MCF 10A (cell line): ENCODE data around the gene SRRM5. TPM values are rescaled to one million over a fixed set of nuclear protein-coding genes. Genes with fewer than 3 reads are reported as not detected.

Experiments
- BruUV-seq: library from RNA; stranded (reverse); fragments of 400-500 nt; replicated peaks from 2 replicates; lab custom pipeline; 2021; lab: Mats Ljungman, UMichigan
- CTCF ChIA-PET: fragments of 300-600 bp; sonication (Branson Sonifier 250); formaldehyde crosslinking; extraction: SDS; loops from one replicate; lab custom pipeline; 2021; ENCODE audit warnings: antibody characterized with exemption, inconsistent platforms; lab: Yijun Ruan, JAX
- POLR2A ChIA-PET: fragments of 300-600, 350-650 bp; sonication (Branson Sonifier 250); formaldehyde crosslinking; extraction: SDS; loops from one replicate; lab custom pipeline; 2020; ENCODE audit warnings: antibody characterized with exemption, inconsistent platforms; lab: Yijun Ruan, JAX
- DNase-seq: peaks from one replicate; pipeline ENCODE4 v3.0.0-alpha.2; 2018; ENCODE audit not compliant: unreplicated experiment
- H3K27ac Mint-ChIP-seq: one replicate; pipeline ENCODE4 v1.8.0; 2022; ENCODE audit warnings: mild to moderate bottlenecking, low read depth, mixed read lengths; ENCODE audit not compliant: unreplicated experiment
- H3K27me3 Mint-ChIP-seq: one replicate; pipeline ENCODE4 v1.8.0; 2022; ENCODE audit warnings: mixed read lengths; ENCODE audit not compliant: insufficient read depth, unreplicated experiment
- H3K36me3 Mint-ChIP-seq: one replicate; pipeline ENCODE4 v1.8.0; 2022; ENCODE audit warnings: mild to moderate bottlenecking, moderate library complexity, mixed read lengths; ENCODE audit not compliant: insufficient read depth, unreplicated experiment
- H3K4me1 Mint-ChIP-seq: one replicate; pipeline ENCODE4 v1.8.0; 2022; ENCODE audit warnings: mixed read lengths; ENCODE audit not compliant: insufficient read depth, unreplicated experiment
- H3K4me3 Mint-ChIP-seq: one replicate; pipeline ENCODE4 v1.8.0; 2022; ENCODE audit warnings: mild to moderate bottlenecking, moderate library complexity, mixed read lengths; ENCODE audit not compliant: unreplicated experiment
- H3K9me3 Mint-ChIP-seq: one replicate; pipeline ENCODE4 v1.8.0; 2022; ENCODE audit warnings: mixed read lengths; ENCODE audit not compliant: unreplicated experiment
- CTCF ChIP-seq: fragments of 200-600 bp; IDR thresholded peaks from one replicate; pipeline ENCODE4 v1.8.0; 2022; ENCODE audit warnings: antibody characterized with exemption, mild to moderate bottlenecking; ENCODE audit not compliant: unreplicated experiment
- intact Hi-C: fragments of 100-400 bp; cut with micrococcal nuclease; formaldehyde crosslinking; loops from 2 replicates; pipeline ENCODE4 v1.14.1; 2022
- total RNA-seq: library from RNA; stranded (reverse); gene quantifications from 2 replicates; pipeline ENCODE4 v1.2.3, GENCODE V29; 2022

SRRM5 gene
- total RNA-seq, 1 experiment from 2014 or later = 0.28 TPM

GRCh38 chr19:43618921-43619261 lies 7.0 kb downstream of the SRRM5 start:
- TF ChIP-seq CTCF = no peak
- DNase-seq = no peak
- no peaks in the 10 kb centered on the region for H3K27me3 Mint-ChIP-seq
- peak overlapping the region; percentile 89 for H3K4me3 Mint-ChIP-seq
- ChIA-PET POLR2A (interaction anchor here (0.6 to 3.0 kb wide), 3 partner anchors 12 to 1713 kb away, joined by 3 to 18 read pairs (median 5); partner anchors contain the start of genes IRGQ and ZNF576), CTCF (no interaction called here)
- BruUV-seq = TSS peak; percentile 73
- H3K27ac Mint-ChIP-seq = peak overlapping the region; percentile 78
- no peaks in the 10 kb centered on the region for H3K9me3 Mint-ChIP-seq
- intact Hi-C loops = no loop called here
- H3K36me3 Mint-ChIP-seq = peaks cover 7% of the 10 kb centered on the region
- peaks cover 7% of the 10 kb centered on the region for H3K4me1 Mint-ChIP-seq

- ChIA-PET CTCF (no interaction called here), POLR2A (interaction anchor here (0.6 to 3.0 kb wide), 9 partner anchors 13 to 1030 kb away, joined by 3 to 18 read pairs (median 3); partner anchors contain the start of genes IRGQ, PLAUR, SMG9 and ZNF576)
- peaks cover 12% of the 10 kb centered on the region for H3K36me3 Mint-ChIP-seq
- no peaks in the 10 kb centered on the region for H3K27me3 Mint-ChIP-seq
- no peaks in the 10 kb centered on the region for H3K9me3 Mint-ChIP-seq
- no peak for TF ChIP-seq CTCF
- peaks cover 10% of the 10 kb centered on the region for H3K4me1 Mint-ChIP-seq
- BruUV-seq = TSS peak; percentile 57
- DNase-seq = peak; percentile 85
- intact Hi-C loops = no loop called here
- H3K4me3 Mint-ChIP-seq = peak within 1 kb of the TSS; percentile 89
- peak within 1 kb of the TSS; percentile 78 for H3K27ac Mint-ChIP-seq
These were observed 7.6 kb downstream of the SRRM5 start, which contains the start of gene ZNF428 for GRCh38 chr19:43619262-43620060. ZNF428 (minus strand) TSS chr19:43619629; CDS start chr19:43614304, 5,325 bp downstream.

- DNase-seq = no peak
- Mint-ChIP-seq H3K4me3 (peak overlapping the region; percentile 89), H3K4me1 (peaks cover 11% of the 10 kb centered on the region), H3K9me3 (no peaks in the 10 kb centered on the region), H3K27ac (peak overlapping the region; percentile 78), H3K27me3 (no peaks in the 10 kb centered on the region), H3K36me3 (peaks cover 12% of the 10 kb centered on the region)
- CTCF ChIA-PET = interaction anchor here (0.6 kb wide), 2 partner anchors 17 to 191 kb away, joined by 4 to 5 read pairs; no protein-coding TSS in a partner anchor
- POLR2A ChIA-PET = interaction anchor here (0.6 to 3.0 kb wide), 8 partner anchors 13 to 1031 kb away, joined by 3 to 18 read pairs (median 3); partner anchors contain the start of genes IRGQ, PLAUR, SMG9 and ZNF576
- TF ChIP-seq CTCF = no peak
- BruUV-seq = no TSS peak
- intact Hi-C loops = no loop called here
These were observed 8.4 kb downstream of the SRRM5 start for GRCh38 chr19:43620061-43621001.
